Hepatocyte (in vitro differentiated cells): ENCODE measurements around the gene GALNT17.

Source experiments
- EZH2 ChIP-seq: fragments of 200-600 bp; sonication (generic); IDR thresholded peaks from 2 replicates; pipeline ENCODE4 v1.6.1; 2016; ENCODE audit warnings: antibody characterized with exemption, mild to moderate bottlenecking, borderline replicate concordance
- EZH2phosphoT487 ChIP-seq: fragments of 200-600 bp; sonication (generic); IDR thresholded peaks from one replicate; pipeline ENCODE4 v1.6.1; 2018; ENCODE audit warnings: antibody characterized with exemption, mild to moderate bottlenecking, low read depth, moderate library complexity; ENCODE audit not compliant: unreplicated experiment, severe bottlenecking
- TF ChIP-seq, protein P1 (sequence below): fragments of 200-600 bp; sonication (generic); IDR thresholded peaks from 2 replicates; pipeline ENCODE4 v1.5.1; 2016; ENCODE audit warnings: antibody characterized with exemption, mild to moderate bottlenecking; ENCODE audit not compliant: poor library complexity

DNA sequence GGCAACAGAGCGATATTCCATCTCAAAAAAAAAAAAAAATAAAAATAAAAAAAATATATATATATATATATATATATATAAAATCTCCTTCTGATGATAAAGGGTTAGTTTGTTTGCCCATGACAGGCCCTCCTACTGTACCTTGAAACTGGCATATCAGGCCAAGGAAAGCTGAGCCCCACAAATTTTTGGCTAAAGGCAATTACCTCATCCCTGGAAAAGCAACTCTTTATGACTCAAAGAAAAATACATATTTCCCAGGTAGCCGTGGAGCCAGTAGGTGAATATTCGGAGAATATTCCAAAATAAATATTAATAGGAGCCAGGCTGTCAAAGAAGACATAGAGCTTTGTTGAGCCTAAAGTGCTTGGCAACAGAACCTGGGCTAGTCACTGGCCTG, 245.1 kb downstream of the GALNT17 start:
- TF ChIP-seq, protein P1, sequence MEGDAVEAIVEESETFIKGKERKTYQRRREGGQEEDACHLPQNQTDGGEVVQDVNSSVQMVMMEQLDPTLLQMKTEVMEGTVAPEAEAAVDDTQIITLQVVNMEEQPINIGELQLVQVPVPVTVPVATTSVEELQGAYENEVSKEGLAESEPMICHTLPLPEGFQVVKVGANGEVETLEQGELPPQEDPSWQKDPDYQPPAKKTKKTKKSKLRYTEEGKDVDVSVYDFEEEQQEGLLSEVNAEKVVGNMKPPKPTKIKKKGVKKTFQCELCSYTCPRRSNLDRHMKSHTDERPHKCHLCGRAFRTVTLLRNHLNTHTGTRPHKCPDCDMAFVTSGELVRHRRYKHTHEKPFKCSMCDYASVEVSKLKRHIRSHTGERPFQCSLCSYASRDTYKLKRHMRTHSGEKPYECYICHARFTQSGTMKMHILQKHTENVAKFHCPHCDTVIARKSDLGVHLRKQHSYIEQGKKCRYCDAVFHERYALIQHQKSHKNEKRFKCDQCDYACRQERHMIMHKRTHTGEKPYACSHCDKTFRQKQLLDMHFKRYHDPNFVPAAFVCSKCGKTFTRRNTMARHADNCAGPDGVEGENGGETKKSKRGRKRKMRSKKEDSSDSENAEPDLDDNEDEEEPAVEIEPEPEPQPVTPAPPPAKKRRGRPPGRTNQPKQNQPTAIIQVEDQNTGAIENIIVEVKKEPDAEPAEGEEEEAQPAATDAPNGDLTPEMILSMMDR: no peak
- TF ChIP-seq EZH2 (no peak), EZH2phosphoT487 (no peak)
